ENCODE results near the gene ACOX3. TPM values are rescaled to one million over a fixed set of nuclear protein-coding genes. Genes with fewer than 3 reads are reported as not detected.

ACOX3 gene
- polyA plus RNA-seq, 2 donors: 31.8 to 36.1 TPM

GRCh38 chr4:8379771-8380170 lies 60.8 kb downstream of the ACOX3 start:
- Histone ChIP-seq H3K36me3 (ENCODE audit: control insufficient read depth in 2 of 2, insufficient read depth in 2 of 2, low read length in 1 of 2) (peaks cover 4 to 53% of the 10 kb centered on the region in 2 donors), H3K27ac (ENCODE audit: low read depth in 2 of 2, low read length in 1 of 2) (no peak overlapping the region), H3K9me3 (ENCODE audit: control insufficient read depth in 2 of 2, insufficient read depth in 1 of 2, low read depth in 1 of 2, low read length in 1 of 2) (no peaks in the 10 kb centered on the region), H3K27me3 (ENCODE audit: control insufficient read depth in 1 of 2, insufficient read depth in 2 of 2, low read length in 2 of 2) (no peaks in the 10 kb centered on the region), H3K4me3 (ENCODE audit: low read depth in 1 of 2, low read length in 2 of 2) (no peak overlapping the region), H3K4me1 (ENCODE audit: control insufficient read depth in 2 of 2, insufficient read depth in 2 of 2, low read length in 1 of 2) (no peaks in the 10 kb centered on the region)
- WGBS, 2 donors: 87 to 94% methylated on average over 6 of the region's 6 CpGs

GRCh38 chr4:8379281-8379680 lies 61.2 kb downstream of the ACOX3 start:
- WGBS, 2 donors: 93 to 96% methylated on average over 12 of the region's 12 CpGs
- H3K27me3 ChIP-seq (ENCODE audit: control insufficient read depth in 1 of 2, insufficient read depth in 2 of 2, low read length in 2 of 2): no peaks in the 10 kb centered on the region
- no peaks in the 10 kb centered on the region for H3K9me3 ChIP-seq (ENCODE audit: control insufficient read depth in 2 of 2, insufficient read depth in 1 of 2, low read depth in 1 of 2, low read length in 1 of 2)
- no peak overlapping the region for H3K4me3 ChIP-seq (ENCODE audit: low read depth in 1 of 2, low read length in 2 of 2)
- H3K4me1 ChIP-seq (ENCODE audit: control insufficient read depth in 2 of 2, insufficient read depth in 2 of 2, low read length in 1 of 2): no peaks in the 10 kb centered on the region
- no peak overlapping the region for H3K27ac ChIP-seq (ENCODE audit: low read depth in 2 of 2, low read length in 1 of 2)
- H3K36me3 ChIP-seq (ENCODE audit: control insufficient read depth in 2 of 2, insufficient read depth in 2 of 2, low read length in 1 of 2): peaks cover 4 to 54% of the 10 kb centered on the region in 2 donors

- no peak overlapping the region for H3K4me3 ChIP-seq (ENCODE audit: low read depth in 1 of 2, low read length in 2 of 2)
- H3K36me3 ChIP-seq (ENCODE audit: control insufficient read depth in 2 of 2, insufficient read depth in 2 of 2, low read length in 1 of 2): peaks cover 4 to 53% of the 10 kb centered on the region in 2 donors
- H3K27ac ChIP-seq (ENCODE audit: low read depth in 2 of 2, low read length in 1 of 2): no peak overlapping the region
- no peaks in the 10 kb centered on the region for H3K27me3 ChIP-seq (ENCODE audit: control insufficient read depth in 1 of 2, insufficient read depth in 2 of 2, low read length in 2 of 2)
- WGBS, 2 donors: 84 to 88% methylated on average over 9 of the region's 9 CpGs
- H3K9me3 ChIP-seq (ENCODE audit: control insufficient read depth in 2 of 2, insufficient read depth in 1 of 2, low read depth in 1 of 2, low read length in 1 of 2): no peaks in the 10 kb centered on the region
- H3K4me1 ChIP-seq (ENCODE audit: control insufficient read depth in 2 of 2, insufficient read depth in 2 of 2, low read length in 1 of 2): no peaks in the 10 kb centered on the region
Observed at GRCh38 chr4:8378776-8379175, 61.7 kb downstream of the ACOX3 start.

DNA sequence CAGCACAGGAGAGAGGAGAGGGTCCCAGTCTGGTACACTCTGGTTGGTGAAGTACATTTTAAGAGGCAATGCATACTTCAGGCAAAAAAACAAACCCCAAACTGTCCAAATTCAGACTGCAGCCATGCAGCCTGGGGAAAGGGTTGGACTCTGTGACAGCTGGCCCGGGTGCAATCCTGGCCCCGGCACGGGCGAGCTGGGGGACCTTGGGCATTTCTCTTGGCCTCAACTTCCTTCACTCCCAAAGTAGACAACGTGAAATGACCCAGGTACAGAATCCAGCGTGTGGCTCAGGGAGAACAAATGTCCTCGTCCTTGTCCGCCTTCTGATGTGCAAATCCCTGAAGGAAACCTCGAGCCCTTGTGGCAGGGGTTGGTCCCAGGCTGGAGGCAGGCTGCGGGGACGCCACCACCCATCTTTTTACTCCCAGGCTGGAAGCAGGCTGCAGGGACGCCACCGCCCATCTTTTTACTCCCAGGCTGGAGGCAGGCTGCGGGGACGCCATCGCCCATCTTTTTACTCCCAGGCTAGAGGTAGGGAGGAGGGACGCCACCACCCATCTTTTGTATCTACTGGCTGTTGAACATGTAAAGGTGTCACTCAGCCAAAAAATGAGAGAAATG lies 62.3 kb downstream of the ACOX3 start:
- Histone ChIP-seq H3K27me3 (ENCODE audit: control insufficient read depth in 1 of 2, insufficient read depth in 2 of 2, low read length in 2 of 2) (no peaks in the 10 kb centered on the region), H3K27ac (ENCODE audit: low read depth in 2 of 2, low read length in 1 of 2) (no peak overlapping the region), H3K4me3 (ENCODE audit: low read depth in 1 of 2, low read length in 2 of 2) (no peak overlapping the region), H3K4me1 (ENCODE audit: control insufficient read depth in 2 of 2, insufficient read depth in 2 of 2, low read length in 1 of 2) (no peaks in the 10 kb centered on the region), H3K36me3 (ENCODE audit: control insufficient read depth in 2 of 2, insufficient read depth in 2 of 2, low read length in 1 of 2) (peaks cover 4 to 56% of the 10 kb centered on the region in 2 donors), H3K9me3 (ENCODE audit: control insufficient read depth in 2 of 2, insufficient read depth in 1 of 2, low read depth in 1 of 2, low read length in 1 of 2) (no peaks in the 10 kb centered on the region)
- WGBS, 2 donors: 88 to 89% methylated on average over 17 of the region's 17 CpGs

GRCh38 chr4:8377103-8378075 lies 63.1 kb downstream of the ACOX3 start:
- peaks cover 4 to 60% of the 10 kb centered on the region in 2 donors for H3K36me3 ChIP-seq (ENCODE audit: control insufficient read depth in 2 of 2, insufficient read depth in 2 of 2, low read length in 1 of 2)
- no peaks in the 10 kb centered on the region for H3K27me3 ChIP-seq (ENCODE audit: control insufficient read depth in 1 of 2, insufficient read depth in 2 of 2, low read length in 2 of 2)
- H3K4me1 ChIP-seq (ENCODE audit: control insufficient read depth in 2 of 2, insufficient read depth in 2 of 2, low read length in 1 of 2): no peaks in the 10 kb centered on the region
- WGBS, 2 donors: 94% methylated on average over 39 of the region's 39 CpGs
- no peaks in the 10 kb centered on the region for H3K9me3 ChIP-seq (ENCODE audit: control insufficient read depth in 2 of 2, insufficient read depth in 1 of 2, low read depth in 1 of 2, low read length in 1 of 2)
- H3K4me3 ChIP-seq (ENCODE audit: low read depth in 1 of 2, low read length in 2 of 2): no peak overlapping the region
- H3K27ac ChIP-seq (ENCODE audit: low read depth in 2 of 2, low read length in 1 of 2): no peak overlapping the region

DNA sequence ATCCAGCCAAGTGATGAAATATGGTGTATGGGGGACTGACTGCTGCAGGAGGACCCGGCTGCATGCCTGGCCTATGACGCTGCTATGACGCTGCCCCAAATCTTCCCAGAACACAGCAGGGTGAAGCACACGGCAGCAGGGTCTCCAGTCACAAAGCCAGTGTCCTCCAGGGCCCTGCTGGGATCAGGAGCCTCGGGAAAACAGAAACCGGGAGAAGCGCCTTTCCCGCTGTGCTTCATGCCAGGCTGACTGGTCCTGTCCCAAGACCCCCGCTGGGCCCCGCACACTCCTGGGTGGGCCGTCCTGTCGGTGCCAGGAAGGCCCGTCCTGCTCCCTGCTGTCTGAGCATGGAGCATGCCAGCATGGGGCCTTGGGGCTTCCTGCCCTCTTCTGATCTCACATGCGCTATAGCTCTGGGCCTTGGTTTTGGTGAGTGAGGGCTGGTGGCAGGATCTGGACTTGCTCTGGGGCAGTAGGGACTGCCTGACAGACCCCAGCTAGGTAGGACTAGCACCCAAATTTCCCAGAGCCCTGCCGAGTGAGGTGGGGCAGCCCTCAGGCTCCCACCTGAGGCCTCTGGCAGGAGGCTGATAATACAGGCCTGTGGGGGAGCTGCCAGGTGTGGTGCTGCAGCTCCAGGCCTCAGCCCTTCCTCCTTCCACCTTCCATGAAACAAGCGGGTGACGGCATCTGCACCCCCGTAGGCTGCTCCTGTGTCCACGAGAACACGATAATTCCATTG lies 64.0 kb downstream of the ACOX3 start:
- no peak overlapping the region for H3K4me3 ChIP-seq (ENCODE audit: low read depth in 1 of 2, low read length in 2 of 2)
- H3K9me3 ChIP-seq (ENCODE audit: control insufficient read depth in 2 of 2, insufficient read depth in 1 of 2, low read depth in 1 of 2, low read length in 1 of 2): no peaks in the 10 kb centered on the region
- 86 to 88% methylated on average over 20 of the region's 20 CpGs for WGBS, 2 donors
- H3K4me1 ChIP-seq (ENCODE audit: control insufficient read depth in 2 of 2, insufficient read depth in 2 of 2, low read length in 1 of 2): no peaks in the 10 kb centered on the region
- H3K27ac ChIP-seq (ENCODE audit: low read depth in 2 of 2, low read length in 1 of 2): no peak overlapping the region
- H3K27me3 ChIP-seq (ENCODE audit: control insufficient read depth in 1 of 2, insufficient read depth in 2 of 2, low read length in 2 of 2): no peaks in the 10 kb centered on the region
- H3K36me3 ChIP-seq (ENCODE audit: control insufficient read depth in 2 of 2, insufficient read depth in 2 of 2, low read length in 1 of 2): peaks cover 4 to 53% of the 10 kb centered on the region in 2 donors

GRCh38 chr4:8374851-8375649 lies 65.5 kb downstream of the ACOX3 start:
- H3K9me3 ChIP-seq (ENCODE audit: control insufficient read depth in 2 of 2, insufficient read depth in 1 of 2, low read depth in 1 of 2, low read length in 1 of 2): no peaks in the 10 kb centered on the region
- no peak overlapping the region for H3K4me3 ChIP-seq (ENCODE audit: low read depth in 1 of 2, low read length in 2 of 2)
- H3K4me1 ChIP-seq (ENCODE audit: control insufficient read depth in 2 of 2, insufficient read depth in 2 of 2, low read length in 1 of 2): peaks cover 0 to under 1% of the 10 kb centered on the region in 2 donors
- WGBS, 2 donors: 89 to 92% methylated on average over 49 of the region's 49 CpGs
- H3K27me3 ChIP-seq (ENCODE audit: control insufficient read depth in 1 of 2, insufficient read depth in 2 of 2, low read length in 2 of 2): no peaks in the 10 kb centered on the region
- no peak overlapping the region for H3K27ac ChIP-seq (ENCODE audit: low read depth in 2 of 2, low read length in 1 of 2)
- peaks cover 0 to 45% of the 10 kb centered on the region in 2 donors for H3K36me3 ChIP-seq (ENCODE audit: control insufficient read depth in 2 of 2, insufficient read depth in 2 of 2, low read length in 1 of 2)

GRCh38 chr4:8373973-8374545 lies 66.5 kb downstream of the ACOX3 start:
- Histone ChIP-seq H3K4me1 (ENCODE audit: control insufficient read depth in 2 of 2, insufficient read depth in 2 of 2, low read length in 1 of 2) (peaks cover 0 to 3% of the 10 kb centered on the region in 2 donors), H3K27ac (ENCODE audit: low read depth in 2 of 2, low read length in 1 of 2) (no peak overlapping the region), H3K27me3 (ENCODE audit: control insufficient read depth in 1 of 2, insufficient read depth in 2 of 2, low read length in 2 of 2) (no peaks in the 10 kb centered on the region), H3K36me3 (ENCODE audit: control insufficient read depth in 2 of 2, insufficient read depth in 2 of 2, low read length in 1 of 2) (peaks cover 0 to 44% of the 10 kb centered on the region in 2 donors), H3K4me3 (ENCODE audit: low read depth in 1 of 2, low read length in 2 of 2) (no peak overlapping the region), H3K9me3 (ENCODE audit: control insufficient read depth in 2 of 2, insufficient read depth in 1 of 2, low read depth in 1 of 2, low read length in 1 of 2) (no peaks in the 10 kb centered on the region)
- 89 to 90% methylated on average over 13 of the region's 13 CpGs for WGBS, 2 donors
